HG02938 (cell line): Measurements from ENCODE around the gene CALU.

Experiments used
- ATAC-seq: cut with Tn5 transposase; IDR thresholded peaks from one replicate; pipeline ENCODE4 v1.9.1; 2021; ENCODE audit warnings: mild to moderate bottlenecking, moderate library complexity; ENCODE audit not compliant: unreplicated experiment

Gene CALU

DNA sequence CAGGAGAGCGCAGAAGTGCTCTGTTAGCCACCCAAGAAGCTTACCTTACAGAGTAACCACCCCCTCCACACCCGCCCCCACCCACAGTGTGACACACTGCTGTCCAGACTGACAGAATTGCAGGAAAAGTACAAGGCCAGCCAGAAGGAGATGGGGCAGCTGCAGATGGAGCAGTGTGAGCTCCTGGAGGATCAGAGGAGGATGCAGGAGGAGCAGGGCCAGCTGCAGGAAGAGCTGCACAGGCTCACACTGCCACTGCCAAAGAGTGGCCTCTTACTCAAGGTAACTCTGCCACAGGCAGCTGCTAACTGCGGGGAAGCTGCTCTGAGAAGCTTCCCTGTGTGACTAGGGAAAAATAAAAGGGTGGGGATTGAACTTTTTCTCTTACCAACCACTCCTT is 70.2 kb downstream of the CALU start:
- no peak for ATAC-seq

GRCh38 chr7:128810473-128810872 is 71.3 kb downstream of the CALU start:
- no peak for ATAC-seq

GRCh38 chr7:128810997-128811396 is 71.8 kb downstream of the CALU start:
- no peak for ATAC-seq

DNA sequence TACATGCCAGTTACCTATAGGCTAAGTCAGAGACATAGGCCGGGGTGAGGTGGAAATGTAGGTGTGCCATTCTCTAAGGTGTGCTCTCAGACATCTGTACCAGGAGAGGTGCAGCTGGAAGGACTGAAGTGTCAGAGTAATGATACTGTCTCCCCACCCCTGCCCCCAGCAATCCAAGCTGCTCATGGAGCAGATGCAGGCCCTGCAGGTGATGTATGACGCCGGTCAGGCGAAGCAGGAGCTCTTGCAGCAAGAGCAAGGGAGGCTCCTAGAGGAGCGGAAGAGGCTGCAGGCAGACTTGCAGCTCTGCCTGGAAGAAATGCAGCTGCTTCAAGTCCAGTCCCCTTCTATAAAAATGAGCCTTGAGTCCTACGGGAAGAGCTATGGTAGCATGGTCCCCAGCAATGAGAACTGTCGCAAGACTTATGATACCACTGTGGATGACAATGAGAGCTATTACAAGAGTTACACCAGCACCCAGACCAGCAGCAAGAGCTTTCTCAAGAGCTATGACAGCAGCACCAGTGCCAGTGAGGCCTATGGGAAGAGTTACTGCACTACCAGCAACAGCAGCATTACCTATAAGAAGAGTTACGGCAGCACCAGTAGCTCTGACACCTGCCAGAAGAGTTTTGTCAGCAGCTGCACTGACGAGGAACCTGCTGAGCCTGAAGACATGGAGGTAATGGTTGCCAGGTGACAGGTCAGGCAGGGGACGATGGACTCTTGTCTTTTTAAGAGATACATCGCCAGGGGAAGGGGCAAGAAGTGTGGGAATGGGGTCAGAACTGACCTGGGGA is 72.7 kb downstream of the CALU start:
- no peak for ATAC-seq

- no peak for ATAC-seq
These were observed 73.5 kb downstream of the CALU start for GRCh38 chr7:128812514-128813168.

- no peak for ATAC-seq
These were observed 75.3 kb downstream of the CALU start for GRCh38 chr7:128814499-128814898.

GRCh38 chr7:128815289-128815942 is 76.3 kb downstream of the CALU start:
- no peak for ATAC-seq

- ATAC-seq = no peak
These were observed 79.5 kb downstream of the CALU start for GRCh38 chr7:128818694-128819093.
